GM18526 (cell line): ENCODE measurements around the gene DRAM1.

Experiments used
- POLR2A ChIP-seq: IDR thresholded peaks from 3 replicates; pipeline ENCODE4 v1.6.1; 2011; ENCODE audit not compliant: insufficient read length; ENCODE audit errors: extremely low read depth

The DRAM1 gene

DNA sequence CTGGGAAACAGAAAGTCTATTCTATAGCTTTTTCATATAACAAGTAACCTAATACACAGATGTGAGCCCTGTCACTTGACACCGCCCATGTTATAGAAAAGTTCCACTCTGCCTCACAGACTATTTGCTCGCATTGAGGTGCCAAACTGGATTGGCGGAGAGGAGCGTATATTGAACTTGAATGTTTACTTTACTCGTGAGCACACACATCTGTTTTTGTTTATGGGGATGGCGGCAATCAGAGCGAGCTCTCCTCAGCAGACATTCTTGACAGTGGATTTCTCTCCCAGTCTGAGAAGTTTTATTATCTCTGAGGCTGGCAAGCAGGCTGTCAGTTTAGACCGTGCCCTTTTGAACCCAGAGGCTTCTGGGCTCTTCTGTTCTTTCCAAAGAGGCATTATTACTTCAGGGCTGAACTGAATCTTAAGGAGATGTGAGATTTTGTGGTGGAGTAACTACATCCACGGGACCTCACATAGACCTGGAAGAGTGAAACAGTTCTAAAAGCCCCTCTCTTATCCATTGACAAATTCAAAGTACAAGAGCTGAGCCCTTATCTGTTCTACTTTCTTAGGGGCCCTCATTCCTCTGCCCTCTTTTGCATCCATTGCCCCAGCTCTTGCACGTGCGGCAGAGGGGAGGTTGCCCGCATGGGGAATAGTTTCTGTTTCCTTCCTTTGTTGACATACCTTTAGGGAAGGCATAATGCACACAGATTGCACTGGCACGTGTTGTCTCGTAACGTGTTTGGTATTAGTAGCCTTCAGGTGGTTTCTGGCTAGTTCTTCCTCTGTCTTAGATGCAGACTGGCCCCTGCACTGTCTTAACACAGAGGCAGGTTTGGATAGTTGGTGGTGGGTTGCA, 68.2 kb downstream of the DRAM1 start:
- TF ChIP-seq POLR2A, result no peak

GRCh38 chr12:101946233-101946611, 68.8 kb downstream of the DRAM1 start:
- TF ChIP-seq POLR2A, result no peak

- TF ChIP-seq POLR2A, result no peak
These were observed 69.9 kb downstream of the DRAM1 start for GRCh38 chr12:101947316-101947715.

GRCh38 chr12:101948365-101948764, 71.0 kb downstream of the DRAM1 start:
- TF ChIP-seq POLR2A, result no peak

GRCh38 chr12:101951002-101951670, 73.8 kb downstream of the DRAM1 start:
- TF ChIP-seq POLR2A, result no peak

GRCh38 chr12:101954113-101954512, 76.7 kb downstream of the DRAM1 start:
- no peak for TF ChIP-seq POLR2A

GRCh38 chr12:101954676-101955075, 77.3 kb downstream of the DRAM1 start:
- TF ChIP-seq POLR2A, result no peak

DNA sequence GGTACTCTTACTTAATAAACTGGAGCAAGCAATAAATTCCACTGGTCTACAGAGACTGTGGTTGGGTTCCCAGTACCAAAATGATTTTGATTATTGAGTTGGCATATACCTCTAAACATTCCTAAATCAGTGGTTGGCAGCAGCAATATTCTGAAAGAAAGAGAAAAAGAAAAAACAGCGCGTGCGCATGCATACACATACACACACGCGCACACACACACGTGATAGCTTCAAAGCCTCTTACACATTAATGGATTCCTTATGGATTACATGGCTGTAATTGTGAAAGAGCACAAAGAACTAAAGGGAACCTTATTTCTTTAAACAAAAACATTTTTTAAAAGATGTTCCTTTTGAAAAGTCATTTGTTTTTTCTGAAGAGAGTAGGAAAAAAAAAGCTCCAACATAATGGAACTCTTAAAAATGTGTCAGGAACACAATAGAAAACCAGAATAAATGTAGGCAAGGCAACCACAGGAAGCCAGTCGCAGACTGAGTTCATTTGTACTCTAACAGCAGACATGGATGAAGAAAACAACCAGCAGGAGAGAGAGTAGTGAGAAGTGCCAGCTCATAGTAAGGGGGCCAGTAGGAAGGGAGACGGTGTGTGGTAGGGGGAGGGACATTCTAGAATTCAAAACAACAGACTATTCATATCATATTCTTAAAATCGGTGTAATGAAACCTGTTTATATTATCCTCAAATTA, 80.0 kb downstream of the DRAM1 start:
- no peak for TF ChIP-seq POLR2A

GRCh38 chr12:101959607-101960006, 82.2 kb downstream of the DRAM1 start:
- TF ChIP-seq POLR2A, result no peak

DNA sequence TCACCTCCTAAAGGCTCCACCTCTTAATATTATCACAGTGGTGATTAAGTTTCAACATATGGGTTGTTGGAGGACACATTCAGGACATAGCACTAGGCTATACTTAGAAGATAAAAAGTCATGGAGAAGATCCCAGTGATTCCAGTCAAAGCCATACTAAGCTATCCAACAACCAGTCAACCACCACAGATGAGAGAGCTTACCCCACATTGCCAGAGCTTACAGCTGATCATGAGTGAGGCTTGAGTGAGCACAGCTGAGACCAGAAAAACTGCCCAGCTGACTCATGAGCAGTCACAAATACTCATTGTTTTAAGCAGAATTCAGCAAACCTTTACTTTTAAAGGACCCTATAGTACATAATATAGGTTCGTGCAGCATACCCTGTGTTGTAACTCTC, 85.1 kb downstream of the DRAM1 start:
- no peak for TF ChIP-seq POLR2A

- no peak for TF ChIP-seq POLR2A
These were observed 86.3 kb downstream of the DRAM1 start for GRCh38 chr12:101963697-101964096.

GRCh38 chr12:101966496-101966895, 89.1 kb downstream of the DRAM1 start:
- TF ChIP-seq POLR2A, result no peak

DNA sequence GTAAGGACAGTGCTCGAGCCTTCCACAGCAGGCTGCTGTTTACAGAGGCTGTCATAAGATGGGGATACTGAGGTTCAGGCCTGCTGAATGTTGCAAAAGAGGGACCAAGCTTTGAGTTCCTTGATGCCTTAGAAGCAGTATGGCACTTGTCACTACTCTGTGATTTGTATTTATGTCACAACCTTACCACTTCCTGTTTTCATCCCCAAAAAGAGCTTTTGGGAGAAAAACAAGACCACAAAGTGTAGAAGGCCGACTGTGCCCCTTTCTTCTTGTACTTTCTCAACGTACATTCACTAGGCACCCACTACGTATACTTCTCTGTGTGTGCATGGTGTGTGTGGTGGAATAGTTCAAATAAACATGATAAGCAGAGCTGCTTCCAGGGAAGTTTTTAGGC, 90.1 kb downstream of the DRAM1 start:
- no peak for TF ChIP-seq POLR2A

DNA sequence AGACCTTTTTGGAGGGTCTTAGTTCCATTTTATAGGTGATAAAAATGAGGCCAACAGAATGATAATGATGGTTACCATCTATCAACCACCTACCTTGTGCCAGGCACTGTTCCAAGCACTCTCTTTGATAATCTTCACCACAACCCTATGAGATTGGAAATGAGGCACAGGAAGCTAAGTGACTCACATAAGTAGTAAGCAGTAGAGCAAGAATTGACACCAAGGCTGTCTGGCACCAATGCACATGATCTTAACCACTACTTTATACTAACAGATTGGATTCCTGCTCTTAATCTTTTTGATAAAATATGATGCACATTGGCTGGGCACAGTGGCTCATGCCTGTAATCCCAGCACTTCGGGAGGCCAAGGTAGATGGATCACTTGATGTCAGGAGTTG, 91.4 kb downstream of the DRAM1 start:
- no peak for TF ChIP-seq POLR2A
